Measurements from ENCODE around the gene AFTPH.
"Not testable (repeated sequence)": the region's sequence is repeated elsewhere in the genome, so short reads cannot be mapped to it uniquely, and the experiment has no call there.

AFTPH gene

GRCh38 chr2:64498438-64498837, 25.7 kb upstream of the AFTPH start:
- no peak for DNase-seq

DNA sequence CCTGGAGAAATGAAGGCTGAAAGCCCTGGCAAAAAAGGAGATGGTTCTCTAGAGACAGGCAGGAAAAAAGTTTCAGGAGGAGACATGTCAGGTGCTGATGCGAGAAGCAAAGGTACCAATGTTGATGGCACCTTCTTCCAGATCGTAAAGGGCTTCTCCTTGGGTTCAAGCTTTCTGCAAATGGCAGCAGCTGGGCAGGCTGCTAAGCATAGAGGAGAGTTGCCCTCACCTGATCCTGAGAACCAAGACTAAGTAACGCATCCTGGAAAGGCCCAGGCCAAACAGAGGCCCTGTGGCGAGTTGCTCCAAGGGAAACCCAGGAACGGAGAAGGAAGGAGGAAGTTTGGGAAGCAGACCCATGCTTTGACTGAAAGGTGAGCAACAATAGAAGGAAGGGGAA, 23.6 kb upstream of the AFTPH start:
- no peak for DNase-seq

GRCh38 chr2:64501946-64502345, 22.2 kb upstream of the AFTPH start:
- DNase-seq: no peak

GRCh38 chr2:64502860-64503259, 21.3 kb upstream of the AFTPH start:
- DNase-seq: no peak

DNA sequence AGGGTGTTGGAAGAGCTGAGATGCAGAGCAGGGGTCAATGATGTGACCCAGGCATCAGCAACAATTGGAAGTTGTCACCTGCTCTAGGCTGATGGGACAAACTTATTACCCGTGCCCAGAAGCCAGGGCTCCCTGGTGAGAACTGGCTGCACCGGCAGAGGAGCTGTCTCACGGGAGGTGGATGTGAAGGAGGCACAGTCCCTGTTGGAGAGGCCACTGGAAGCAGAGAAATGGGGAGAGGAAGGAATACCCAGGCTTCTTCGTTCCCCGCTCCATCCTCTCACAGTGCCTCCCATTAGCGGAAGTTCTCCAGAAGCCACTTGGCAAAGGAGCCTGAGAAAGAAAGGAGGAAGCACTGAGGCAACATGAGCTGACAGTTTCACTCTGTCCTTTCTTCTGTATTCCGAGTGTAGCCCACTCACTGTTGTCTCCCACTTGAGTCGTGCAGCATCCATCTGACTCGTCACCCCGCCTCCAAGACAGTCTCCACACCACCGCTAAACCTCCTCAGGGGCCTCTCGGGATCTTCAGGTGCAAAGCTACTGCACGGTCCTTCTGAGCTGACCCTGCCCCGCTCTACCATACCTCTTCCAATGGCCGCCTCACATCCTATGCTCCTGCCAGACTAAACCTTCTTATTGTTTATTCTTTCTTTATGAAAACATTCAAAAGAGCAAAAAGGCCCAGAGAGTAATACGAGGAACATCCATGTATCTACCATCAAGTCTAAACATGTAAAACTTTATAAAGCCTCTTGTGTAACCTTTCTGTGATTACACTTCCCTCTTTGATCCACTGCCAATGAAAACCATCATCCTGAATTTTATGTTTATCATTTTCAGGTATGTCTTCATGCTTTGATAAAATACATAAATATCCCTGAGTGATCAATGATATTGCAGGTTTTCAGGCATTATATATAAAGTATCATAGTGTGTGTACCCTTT, 19.1 kb upstream of the AFTPH start:
- no peak for DNase-seq

DNA sequence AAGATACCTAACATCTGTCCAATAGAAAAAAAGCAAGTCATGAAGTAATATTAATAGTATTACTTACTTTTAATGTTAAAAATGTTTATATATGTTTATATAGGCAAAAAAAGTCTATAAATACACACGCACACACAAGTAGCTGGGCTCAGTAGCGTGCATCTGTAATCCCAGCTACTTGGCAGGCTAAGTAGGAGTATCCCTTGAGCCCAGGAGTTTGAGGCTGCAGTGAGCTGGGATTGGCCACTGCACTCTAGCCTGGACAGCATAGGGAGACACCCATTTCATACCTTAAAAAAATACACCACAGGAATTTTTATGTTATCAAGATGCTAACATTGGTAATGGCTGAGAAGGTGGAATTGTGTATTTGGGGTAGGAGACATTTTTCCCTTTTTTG, 17.4 kb upstream of the AFTPH start:
- DNase-seq: no peak

GRCh38 chr2:64514008-64514407, 10.1 kb upstream of the AFTPH start:
- DNase-seq: no peak

GRCh38 chr2:64515086-64515485, 9.0 kb upstream of the AFTPH start:
- no peak for DNase-seq

- DNase-seq: no peak
These were observed 7.2 kb upstream of the AFTPH start for GRCh38 chr2:64516651-64517510.

- DNase-seq: no peak
These were observed 6.6 kb upstream of the AFTPH start for GRCh38 chr2:64517511-64517884.

GRCh38 chr2:64522843-64523428, 1.2 kb upstream of the AFTPH start:
- DNase-seq: peak; percentile 55 to 76

- peak in 1 of 2 experiments; percentile 38 for DNase-seq
These were observed 632 bp downstream of the AFTPH start for GRCh38 chr2:64524604-64525316.

GRCh38 chr2:64525317-64525613, 1.1 kb downstream of the AFTPH start:
- no peak for DNase-seq

DNA sequence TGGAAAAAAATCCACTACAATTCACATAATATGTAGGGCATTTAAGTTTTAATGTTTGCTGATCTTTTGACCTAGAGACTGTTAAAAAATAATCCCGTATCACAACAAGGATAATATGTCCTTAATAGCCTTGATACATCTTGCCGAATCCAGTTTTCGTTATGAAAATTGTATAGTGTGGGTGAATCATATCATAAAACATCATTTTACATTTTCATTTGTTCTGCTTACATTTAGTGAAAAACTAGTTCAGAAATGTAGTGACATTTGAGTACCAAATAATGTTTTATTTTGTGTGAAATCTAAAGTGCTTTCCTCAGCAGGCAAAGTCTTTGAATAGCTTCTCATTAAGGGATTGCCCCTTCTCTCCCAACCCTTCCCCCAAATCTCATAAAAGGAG, 1.9 kb downstream of the AFTPH start:
- DNase-seq: no peak

DNA sequence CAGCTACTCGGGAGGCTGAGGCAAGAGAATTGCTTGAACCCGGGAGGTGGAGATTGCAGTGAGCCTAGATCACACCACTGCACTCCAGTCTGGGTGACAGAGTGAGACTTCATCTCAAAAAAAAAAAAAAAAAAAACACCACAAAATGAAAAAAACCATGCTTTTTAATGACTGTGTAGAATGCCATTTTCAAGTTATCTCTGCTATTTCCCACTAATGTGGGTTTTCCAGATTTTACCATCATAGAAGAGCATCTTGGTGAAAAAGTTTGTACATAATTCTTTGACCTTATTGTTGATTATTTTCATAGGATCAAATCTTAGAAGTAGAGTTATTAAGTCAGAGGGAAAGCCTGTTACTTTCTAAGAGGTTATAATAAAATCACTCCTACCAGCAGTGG, 6.8 kb downstream of the AFTPH start:
- DNase-seq: not testable (repeated sequence)

DNA sequence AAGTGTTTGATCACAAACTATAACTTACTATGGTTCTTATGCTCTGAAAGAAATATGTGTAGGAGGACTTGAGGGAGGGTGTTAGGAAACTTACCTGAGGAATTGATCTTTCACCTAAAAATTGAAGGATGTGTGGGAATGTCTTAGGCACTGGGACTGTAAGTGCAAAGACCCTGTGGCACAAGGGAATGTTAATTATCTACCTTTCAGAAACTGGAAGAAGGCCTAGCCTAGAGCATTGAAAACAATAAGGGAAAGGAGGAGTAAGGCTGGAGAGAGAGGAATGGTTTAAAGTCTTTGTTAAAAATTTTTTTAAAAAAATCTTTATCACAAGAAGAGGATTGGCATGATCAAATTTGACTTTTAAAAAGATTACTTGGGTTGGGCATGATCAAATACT, 7.9 kb downstream of the AFTPH start:
- no peak for DNase-seq

DNA sequence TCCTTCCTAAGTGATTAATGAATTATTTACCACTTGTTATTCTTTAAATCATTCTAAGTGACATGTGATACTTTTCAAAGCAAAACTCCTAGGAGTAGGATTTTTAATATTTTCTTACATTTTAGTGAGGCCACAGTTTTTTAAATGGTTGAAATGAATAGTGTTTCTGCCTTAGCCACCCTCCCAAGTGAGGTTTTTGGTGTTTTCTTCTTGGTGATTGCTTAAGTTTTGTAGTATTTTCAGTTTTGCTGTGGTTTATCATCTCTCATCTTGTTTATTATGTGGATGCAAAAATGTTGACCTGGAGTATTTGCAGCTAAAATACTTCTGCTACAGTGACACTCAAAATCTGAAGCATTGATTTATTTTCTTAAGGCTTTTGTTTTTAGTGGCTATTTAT, 9.8 kb downstream of the AFTPH start:
- no peak for DNase-seq

GRCh38 chr2:64534363-64534762, 10.2 kb downstream of the AFTPH start:
- DNase-seq: no peak

GRCh38 chr2:64535024-64535423, 10.9 kb downstream of the AFTPH start:
- DNase-seq: no peak

- DNase-seq: no peak
These were observed 13.9 kb downstream of the AFTPH start for GRCh38 chr2:64537991-64538390.

DNA sequence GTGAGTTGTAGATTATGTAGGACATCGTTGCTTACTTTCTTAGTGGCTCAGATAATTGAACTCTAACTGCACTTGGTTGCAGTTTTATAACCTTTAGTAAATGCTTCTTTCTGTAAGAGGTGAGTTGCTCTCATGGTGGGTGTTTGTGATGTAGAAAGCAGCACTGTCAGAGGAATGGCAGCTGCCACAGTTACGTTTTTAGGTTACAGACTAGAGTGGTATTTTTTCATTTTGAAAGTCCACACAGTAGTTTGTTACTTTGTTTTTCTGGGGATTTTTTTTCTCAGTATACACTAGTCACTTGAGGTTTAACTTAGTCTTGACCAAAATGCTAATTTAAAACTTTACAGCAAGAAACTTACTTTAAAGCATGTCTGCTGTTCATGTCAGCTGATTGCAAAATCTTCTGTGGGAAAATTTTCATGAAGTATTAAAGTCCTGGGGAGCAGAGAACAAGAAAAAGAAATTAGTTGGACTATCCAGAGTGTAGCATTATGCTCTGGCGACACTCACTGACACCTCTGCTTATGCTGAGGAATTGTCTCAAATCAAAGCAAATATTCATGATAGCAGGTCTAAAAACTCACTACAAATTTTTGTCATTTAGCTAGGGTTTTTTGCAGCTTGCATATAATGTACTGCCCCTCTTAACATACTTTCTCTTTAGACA, 14.8 kb downstream of the AFTPH start:
- DNase-seq: no peak

GRCh38 chr2:64540615-64541014, 16.5 kb downstream of the AFTPH start:
- DNase-seq: no peak

DNA sequence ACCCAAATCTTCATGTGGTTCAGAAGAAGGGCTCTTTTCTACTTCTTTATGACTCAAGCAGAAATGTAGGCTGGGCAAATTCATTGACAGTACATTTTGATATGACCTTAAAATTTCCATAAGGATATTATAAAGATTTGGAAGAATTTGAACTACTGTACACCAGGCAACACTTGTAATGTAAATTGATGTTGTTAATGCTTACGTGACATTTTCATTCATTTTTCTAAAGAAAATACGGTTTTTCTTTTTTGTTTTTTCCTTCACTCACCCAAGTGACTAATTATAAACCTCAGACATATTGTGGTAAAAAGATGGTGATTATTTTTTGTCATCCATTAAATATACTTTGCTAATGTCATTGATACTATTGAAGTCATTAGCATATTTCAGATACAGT, 17.4 kb downstream of the AFTPH start:
- DNase-seq: no peak
